ENCODE measurements around the gene HAO2.

GRCh38 chr1:119330466-119331189 lies 38.0 kb upstream of the HAO2 start:
- TF ChIP-seq EZH2 (IDR thresholded peaks at IDR 0.05; ENCODE audit: borderline replicate concordance, low read depth, low read length, severe bottlenecking) (no peak), POLR2A (IDR thresholded peaks at IDR 0.05; ENCODE audit: low read depth, low read length) (no peak), POLR2AphosphoS5 (IDR thresholded peaks at IDR 0.05; ENCODE audit: insufficient read depth, low read depth, low read length) (no peak)
- TF ChIP-seq, protein P1, sequence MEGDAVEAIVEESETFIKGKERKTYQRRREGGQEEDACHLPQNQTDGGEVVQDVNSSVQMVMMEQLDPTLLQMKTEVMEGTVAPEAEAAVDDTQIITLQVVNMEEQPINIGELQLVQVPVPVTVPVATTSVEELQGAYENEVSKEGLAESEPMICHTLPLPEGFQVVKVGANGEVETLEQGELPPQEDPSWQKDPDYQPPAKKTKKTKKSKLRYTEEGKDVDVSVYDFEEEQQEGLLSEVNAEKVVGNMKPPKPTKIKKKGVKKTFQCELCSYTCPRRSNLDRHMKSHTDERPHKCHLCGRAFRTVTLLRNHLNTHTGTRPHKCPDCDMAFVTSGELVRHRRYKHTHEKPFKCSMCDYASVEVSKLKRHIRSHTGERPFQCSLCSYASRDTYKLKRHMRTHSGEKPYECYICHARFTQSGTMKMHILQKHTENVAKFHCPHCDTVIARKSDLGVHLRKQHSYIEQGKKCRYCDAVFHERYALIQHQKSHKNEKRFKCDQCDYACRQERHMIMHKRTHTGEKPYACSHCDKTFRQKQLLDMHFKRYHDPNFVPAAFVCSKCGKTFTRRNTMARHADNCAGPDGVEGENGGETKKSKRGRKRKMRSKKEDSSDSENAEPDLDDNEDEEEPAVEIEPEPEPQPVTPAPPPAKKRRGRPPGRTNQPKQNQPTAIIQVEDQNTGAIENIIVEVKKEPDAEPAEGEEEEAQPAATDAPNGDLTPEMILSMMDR (IDR thresholded peaks at IDR 0.05; ENCODE audit: extremely low read depth in 1 of 2, insufficient read depth in 1 of 2, low read depth in 1 of 2, low read length in 2 of 2), result no peak

Data from endothelial cell of umbilical vein (primary cell).